ENCODE data around the gene GPR132.
A peak's percentile ranks its signal among the peaks of the same experiment; 100 is the strongest.
"Not testable (repeated sequence)": the region's sequence is repeated elsewhere in the genome, so short reads cannot be mapped to it uniquely, and the experiment has no call there.

Gene GPR132

GRCh38 chr14:105066240-105067071 is 1.2 kb upstream of the GPR132 start:
- H3K9me3 ChIP-seq (ENCODE audit: insufficient read depth, low read depth, low read length), result no peaks in the 10 kb centered on the region
- H3K4me3 ChIP-seq (ENCODE audit: low read length, poor library complexity, severe bottlenecking), result no peak overlapping the region
- H3K27me3 ChIP-seq (ENCODE audit: insufficient read depth, low read length, poor library complexity, severe bottlenecking), result no peaks in the 10 kb centered on the region
- H3K4me1 ChIP-seq (ENCODE audit: insufficient read depth, low read length, poor library complexity, severe bottlenecking), result peaks cover 43% of the 10 kb centered on the region
- H3K79me2 ChIP-seq (ENCODE audit: insufficient read depth, low read length), result 0 out of 2 replicates have a peak, but pooled peaks cover 4% of the 10 kb centered on the region
- peak overlapping the region; percentile 72 for H3K9ac ChIP-seq (ENCODE audit: low read depth, low read length, poor library complexity, severe bottlenecking)
- no peaks in the 10 kb centered on the region for H3K9me2 ChIP-seq (replicated peaks; ENCODE audit: low read depth, low read length)
- peak overlapping the region; percentile 82 for H3K4me2 ChIP-seq (ENCODE audit: low read depth, low read length, poor library complexity, severe bottlenecking)
- TF ChIP-seq EZH2phosphoT487 (IDR thresholded peaks at IDR 0.05; ENCODE audit: borderline replicate concordance), result no peak
- H3K36me3 ChIP-seq (ENCODE audit: insufficient read depth, low read length), result no peaks in the 10 kb centered on the region
- no peak overlapping the region for H2AFZ ChIP-seq (ENCODE audit: low read length)
- H4K20me1 ChIP-seq (ENCODE audit: insufficient read depth, low read length, poor library complexity, severe bottlenecking), result no peaks in the 10 kb centered on the region
- H3F3A ChIP-seq (ENCODE audit: low read depth), result no peaks in the 10 kb centered on the region

- H3K27me3 ChIP-seq (ENCODE audit: insufficient read depth, low read length, poor library complexity, severe bottlenecking), result no peaks in the 10 kb centered on the region
- H3K4me1 ChIP-seq (ENCODE audit: insufficient read depth, low read length, poor library complexity, severe bottlenecking), result peaks cover 60% of the 10 kb centered on the region
- H3K9ac ChIP-seq (ENCODE audit: low read depth, low read length, poor library complexity, severe bottlenecking), result peak overlapping the region; percentile 72
- H3F3A ChIP-seq (ENCODE audit: low read depth), result no peaks in the 10 kb centered on the region
- no peaks in the 10 kb centered on the region for H3K36me3 ChIP-seq (ENCODE audit: insufficient read depth, low read length)
- peak overlapping the region; percentile 65 for H3K4me3 ChIP-seq (ENCODE audit: low read length, poor library complexity, severe bottlenecking)
- H4K20me1 ChIP-seq (ENCODE audit: insufficient read depth, low read length, poor library complexity, severe bottlenecking), result no peaks in the 10 kb centered on the region
- H3K9me3 ChIP-seq (ENCODE audit: insufficient read depth, low read depth, low read length), result no peaks in the 10 kb centered on the region
- H3K4me2 ChIP-seq (ENCODE audit: low read depth, low read length, poor library complexity, severe bottlenecking), result peak overlapping the region; percentile 82
- no peaks in the 10 kb centered on the region for H3K9me2 ChIP-seq (replicated peaks; ENCODE audit: low read depth, low read length)
- H3K79me2 ChIP-seq (ENCODE audit: insufficient read depth, low read length), result peaks cover 7% of the 10 kb centered on the region; the same call in 1 of the 2 replicates
- H2AFZ ChIP-seq (ENCODE audit: low read length), result no peak overlapping the region
- TF ChIP-seq CTCF (conservative IDR thresholded peaks at IDR 0.05; ENCODE audit: low read length) (no peak), EZH2phosphoT487 (IDR thresholded peaks at IDR 0.05; ENCODE audit: borderline replicate concordance) (no peak)
Measured at GRCh38 chr14:105064721-105065143, 498 bp downstream of the GPR132 start.

GRCh38 chr14:105064001-105064400 is 1.2 kb downstream of the GPR132 start:
- no peaks in the 10 kb centered on the region for H3K9me3 ChIP-seq (ENCODE audit: insufficient read depth, low read depth, low read length)
- no peaks in the 10 kb centered on the region for H3K9me2 ChIP-seq (replicated peaks; ENCODE audit: low read depth, low read length)
- no peaks in the 10 kb centered on the region for H3K27me3 ChIP-seq (ENCODE audit: insufficient read depth, low read length, poor library complexity, severe bottlenecking)
- peak overlapping the region; percentile 82 for H3K4me2 ChIP-seq (ENCODE audit: low read depth, low read length, poor library complexity, severe bottlenecking)
- H3K79me2 ChIP-seq (ENCODE audit: insufficient read depth, low read length), result peaks cover 7% of the 10 kb centered on the region; the same call in 1 of the 2 replicates
- no peak overlapping the region for H3K4me3 ChIP-seq (ENCODE audit: low read length, poor library complexity, severe bottlenecking)
- H4K20me1 ChIP-seq (ENCODE audit: insufficient read depth, low read length, poor library complexity, severe bottlenecking), result no peaks in the 10 kb centered on the region
- no peaks in the 10 kb centered on the region for H3F3A ChIP-seq (ENCODE audit: low read depth)
- no peak overlapping the region for H3K9ac ChIP-seq (ENCODE audit: low read depth, low read length, poor library complexity, severe bottlenecking)
- no peaks in the 10 kb centered on the region for H3K36me3 ChIP-seq (ENCODE audit: insufficient read depth, low read length)
- peaks cover 68% of the 10 kb centered on the region for H3K4me1 ChIP-seq (ENCODE audit: insufficient read depth, low read length, poor library complexity, severe bottlenecking)
- TF ChIP-seq CTCF (conservative IDR thresholded peaks at IDR 0.05; ENCODE audit: low read length) (no peak), EZH2phosphoT487 (IDR thresholded peaks at IDR 0.05; ENCODE audit: borderline replicate concordance) (no peak)
- H2AFZ ChIP-seq (ENCODE audit: low read length), result no peak overlapping the region

GRCh38 chr14:105063506-105063905 is 1.7 kb downstream of the GPR132 start:
- H2AFZ ChIP-seq (ENCODE audit: low read length); H3K9ac ChIP-seq (ENCODE audit: low read depth, low read length, poor library complexity, severe bottlenecking); H3K27me3 ChIP-seq (ENCODE audit: insufficient read depth, low read length, poor library complexity, severe bottlenecking); H4K20me1 ChIP-seq (ENCODE audit: insufficient read depth, low read length, poor library complexity, severe bottlenecking); H3K36me3 ChIP-seq (ENCODE audit: insufficient read depth, low read length); H3K79me2 ChIP-seq (ENCODE audit: insufficient read depth, low read length); H3K4me3 ChIP-seq (ENCODE audit: low read length, poor library complexity, severe bottlenecking); H3F3A ChIP-seq (ENCODE audit: low read depth); H3K9me2 ChIP-seq (replicated peaks; ENCODE audit: low read depth, low read length); H3K9me3 ChIP-seq (ENCODE audit: insufficient read depth, low read depth, low read length); H3K4me2 ChIP-seq (ENCODE audit: low read depth, low read length, poor library complexity, severe bottlenecking): not testable (repeated sequence)
- H3K4me1 ChIP-seq (ENCODE audit: insufficient read depth, low read length, poor library complexity, severe bottlenecking), result peaks cover 71% of the 10 kb centered on the region
